Prostate gland (tissue), 2 donors: ENCODE results near the gene MT1B.

Experiments
- CTCF ChIP-seq, 4 experiments: fragments of 200-600 bp in 2 of 4; fragments of 450-650 bp in 2 of 4; sonication (generic) in 2 of 4; IDR thresholded peaks; 1 replicate in 3 of 4; 2 replicates in 1 of 4; pipeline ENCODE4 v1.5.1; 2016 to 2019; ENCODE audit warnings: antibody characterized with exemption in 4 of 4, mild to moderate bottlenecking in 2 of 4, moderate library complexity in 2 of 4
- POLR2AphosphoS5 ChIP-seq: sonication (generic); formaldehyde crosslinking; IDR thresholded peaks from one replicate; pipeline ENCODE4 v1.6.1; 2017; ENCODE audit warnings: antibody characterized with exemption

DNA sequence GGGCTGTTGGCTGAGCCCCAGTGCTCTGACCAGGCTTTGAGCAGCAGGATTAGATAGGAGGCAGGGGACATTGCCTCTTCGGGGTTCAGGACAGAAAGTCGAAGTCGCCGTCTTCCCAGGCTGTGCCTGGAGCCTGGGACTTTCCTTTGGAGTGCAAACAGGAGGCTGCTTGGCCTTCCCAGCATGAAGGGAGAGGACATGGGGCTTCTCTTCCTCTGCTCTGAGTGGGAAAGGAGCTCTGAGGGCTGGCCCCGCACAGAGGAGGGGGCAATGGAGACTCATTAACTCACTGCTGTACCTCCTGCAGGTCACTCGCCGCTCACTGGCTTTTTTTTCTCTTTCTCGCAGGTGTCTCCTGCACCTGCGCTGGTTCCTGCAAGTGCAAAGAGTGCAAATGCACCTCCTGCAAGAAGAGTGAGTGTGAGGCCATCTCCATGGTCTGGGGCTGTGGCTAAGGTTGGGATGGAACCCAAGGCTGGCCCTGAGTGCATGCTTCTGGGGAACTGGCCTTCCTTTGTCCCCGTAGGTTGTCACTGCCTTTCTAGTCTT is 6.7 kb downstream of the MT1B start:
- no peak for TF ChIP-seq CTCF (IDR thresholded peaks at IDR 0.05)
- TF ChIP-seq POLR2AphosphoS5: no peak
